A673 (cell line): Measurements from ENCODE around the gene CFAP58. TPM values are rescaled to one million over a fixed set of nuclear protein-coding genes. Genes with fewer than 3 reads are reported as not detected.

Experiments
- BruUV-seq: library from RNA; stranded (reverse); fragments of 400-500 nt; replicated peaks from 2 replicates; lab custom pipeline; 2021; lab: Mats Ljungman, UMichigan
- CTCF ChIA-PET: fragments of 300-600 bp; sonication (Branson Sonifier 250); formaldehyde crosslinking; loops from one replicate; lab custom pipeline; 2022; ENCODE audit warnings: antibody characterized with exemption; lab: Charles Lee
- POLR2A ChIA-PET: fragments of 300-600 bp; sonication (Branson Sonifier 250); formaldehyde crosslinking; loops from one replicate; lab custom pipeline; 2022; ENCODE audit warnings: antibody characterized with exemption; ENCODE audit not compliant: low non-redundant PET; lab: Charles Lee
- DNase-seq: peaks from one replicate; pipeline ENCODE4 v3.0.0-alpha.2; 2015; ENCODE audit warnings: low spot score
- H3K27ac ChIP-seq: fragments of 200-600 bp; sonication (generic); 2 replicates; pipeline ENCODE4 v1.5.1; 2016; ENCODE audit warnings: mixed run types, low read depth, mild to moderate bottlenecking, mixed read lengths, antibody characterized with exemption, low read length; ENCODE audit not compliant: poor library complexity, severe bottlenecking
- H3K27me3 ChIP-seq: fragments of 200-600 bp; sonication (generic); replicated peaks from 2 replicates; pipeline ENCODE4 v1.6.1; 2017; ENCODE audit warnings: mixed run types, low read depth, mild to moderate bottlenecking, mixed read lengths, antibody characterized with exemption, low read length; ENCODE audit not compliant: insufficient read depth, poor library complexity
- H3K36me3 ChIP-seq: fragments of 200-600 bp; sonication (generic); 2 replicates; pipeline ENCODE4 v1.6.1; 2016; ENCODE audit warnings: mixed run types, mild to moderate bottlenecking, mixed read lengths, antibody characterized with exemption, low read length; ENCODE audit not compliant: insufficient read depth, poor library complexity, severe bottlenecking
- H3K4me1 ChIP-seq: fragments of 200-600 bp; sonication (generic); 2 replicates; pipeline ENCODE4 v1.6.1; 2017; ENCODE audit warnings: mixed run types, mild to moderate bottlenecking, mixed read lengths, antibody characterized with exemption, low read length; ENCODE audit not compliant: insufficient read depth, poor library complexity, severe bottlenecking
- H3K4me3 ChIP-seq: fragments of 200-600 bp; sonication (generic); 2 replicates; pipeline ENCODE4 v1.5.1; 2016; ENCODE audit warnings: low read depth, mixed run types, mild to moderate bottlenecking, mixed read lengths, low read length; ENCODE audit not compliant: poor library complexity, severe bottlenecking
- H3K9me3 ChIP-seq: fragments of 200-600 bp; sonication (generic); 2 replicates; pipeline ENCODE4 v1.6.1; 2016; ENCODE audit warnings: mixed run types, low read depth, mild to moderate bottlenecking, mixed read lengths, antibody characterized with exemption, low read length; ENCODE audit not compliant: poor library complexity, severe bottlenecking
- CTCF ChIP-seq: fragments of 300-800, 200-600 bp; sonication (generic); conservative IDR thresholded peaks from 2 replicates; pipeline ENCODE4 v1.5.1; 2017; ENCODE audit warnings: low read depth, mild to moderate bottlenecking, antibody characterized with exemption, low read length, moderate library complexity, mixed read lengths
- EZH2 ChIP-seq: fragments of 200-600 bp; sonication (generic); IDR thresholded peaks from 2 replicates; pipeline ENCODE4 v1.6.1; 2017; ENCODE audit warnings: borderline replicate concordance, low read depth, mild to moderate bottlenecking, mixed read lengths, antibody characterized with exemption, low read length; ENCODE audit not compliant: poor library complexity, severe bottlenecking
- intact Hi-C: fragments of 100-400 bp; cut with micrococcal nuclease; formaldehyde crosslinking; loops from one replicate; pipeline ENCODE4 v1.10.0; 2022; ENCODE audit not compliant: unreplicated experiment
- total RNA-seq: library from RNA; stranded (reverse); gene quantifications from 2 replicates; pipeline ENCODE4 v1.2.3, GENCODE V29; 2021

CFAP58 gene
- total RNA-seq, 1 experiment from 2014 or later = 0.17 TPM

GRCh38 chr10:104309980-104310978 is 43.4 kb upstream of the CFAP58 start:
- DNase-seq = no peak
- no peak overlapping the region for H3K27ac ChIP-seq
- intact Hi-C loops = no loop called here
- no peaks in the 10 kb centered on the region for H3K9me3 ChIP-seq
- ChIA-PET POLR2A (no interaction called here), CTCF (no interaction called here)
- no peaks in the 10 kb centered on the region for H3K4me1 ChIP-seq
- H3K4me3 ChIP-seq = no peak overlapping the region
- peaks cover 39% of the 10 kb centered on the region for H3K36me3 ChIP-seq
- no peaks in the 10 kb centered on the region for H3K27me3 ChIP-seq
- BruUV-seq = no TSS peak
- TF ChIP-seq EZH2 (no peak), CTCF (no peak)

- H3K27ac ChIP-seq = peak overlapping the region; percentile 30
- no peaks in the 10 kb centered on the region for H3K4me1 ChIP-seq
- DNase-seq = no peak
- ChIA-PET POLR2A (interaction anchor here (0.5 kb wide), 1 partner anchor 486 kb away, joined by 3 read pairs; no protein-coding TSS in a partner anchor), CTCF (no interaction called here)
- no peaks in the 10 kb centered on the region for H3K27me3 ChIP-seq
- intact Hi-C loops = no loop called here
- TF ChIP-seq CTCF (no peak), EZH2 (no peak)
- H3K9me3 ChIP-seq = no peaks in the 10 kb centered on the region
- no peak overlapping the region for H3K4me3 ChIP-seq
- no TSS peak for BruUV-seq
- H3K36me3 ChIP-seq = peaks cover 45% of the 10 kb centered on the region
Observed at GRCh38 chr10:104311184-104311720, 42.4 kb upstream of the CFAP58 start.

GRCh38 chr10:104314591-104315485 is 38.8 kb upstream of the CFAP58 start:
- intact Hi-C loops = no loop called here
- CTCF ChIA-PET = no interaction called here
- Histone ChIP-seq H3K27ac (no peak overlapping the region), H3K9me3 (no peaks in the 10 kb centered on the region), H3K4me3 (no peak overlapping the region), H3K27me3 (no peaks in the 10 kb centered on the region), H3K36me3 (peaks cover 39% of the 10 kb centered on the region), H3K4me1 (peaks cover 17% of the 10 kb centered on the region)
- BruUV-seq = no TSS peak
- POLR2A ChIA-PET = no interaction called here
- no peak for TF ChIP-seq EZH2
- no peak for DNase-seq
